Neural progenitor cell (in vitro differentiated cells): ENCODE measurements around the gene TMEM175. TPM values are rescaled to one million over a fixed set of nuclear protein-coding genes. Genes with fewer than 3 reads are reported as not detected.
A peak's percentile ranks its signal among the peaks of the same experiment; 100 is the strongest.
"Not testable (repeated sequence)": the region's sequence is repeated elsewhere in the genome, so short reads cannot be mapped to it uniquely, and the experiment has no call there.

Experiments
- DNase-seq: peaks from one replicate; pipeline ENCODE4 v3.0.0-alpha.2; 2016; ENCODE audit warnings: low spot score
- H2AFZ ChIP-seq: fragments of 200-600 bp; sonication (generic); replicated peaks from 2 replicates; pipeline ENCODE4 v1.6.1; 2016; ENCODE audit warnings: antibody characterized with exemption
- H3F3A ChIP-seq: fragments of 200-600 bp; sonication (generic); 2 replicates; pipeline ENCODE4 v1.6.1; 2016; ENCODE audit warnings: antibody characterized with exemption, low read depth
- H3K27ac ChIP-seq: fragments of 200-600 bp; sonication (generic); 2 replicates; pipeline ENCODE4 v1.5.1; 2016; ENCODE audit warnings: mild to moderate bottlenecking
- H3K27me3 ChIP-seq: fragments of 200-600 bp; sonication (generic); 2 replicates; pipeline ENCODE4 v1.6.1; 2016; ENCODE audit warnings: mild to moderate bottlenecking, moderate library complexity
- H3K36me3 ChIP-seq: fragments of 200-600 bp; sonication (generic); 2 replicates; pipeline ENCODE4 v1.5.1; 2016
- H3K4me1 ChIP-seq: fragments of 200-600 bp; sonication (generic); 2 replicates; pipeline ENCODE4 v1.6.1; 2016; ENCODE audit warnings: mixed run types
- H3K4me2 ChIP-seq: fragments of 200-600 bp; sonication (generic); 2 replicates; pipeline ENCODE4 v1.6.1; 2016
- H3K4me3 ChIP-seq: fragments of 200-600 bp; sonication (generic); 2 replicates; pipeline ENCODE4 v1.5.1; 2016
- H3K79me2 ChIP-seq: fragments of 200-600 bp; sonication (generic); 2 replicates; pipeline ENCODE4 v1.6.1; 2016; ENCODE audit warnings: low read depth
- H3K9ac ChIP-seq: fragments of 200-600 bp; sonication (generic); 2 replicates; pipeline ENCODE4 v1.6.1; 2016
- H3K9me3 ChIP-seq: fragments of 200-600 bp; sonication (generic); 2 replicates; pipeline ENCODE4 v1.5.1; 2016; ENCODE audit warnings: low read depth
- H4K20me1 ChIP-seq: fragments of 200-600 bp; sonication (generic); 2 replicates; pipeline ENCODE4 v1.6.1; 2016; ENCODE audit warnings: low read depth
- H3K27ac Mint-ChIP-seq: 3 replicates; pipeline ENCODE4 v1.8.0; 2021; ENCODE audit warnings: mixed read lengths
- H3K27me3 Mint-ChIP-seq: 2 replicates; pipeline ENCODE4 v1.8.0; 2022; ENCODE audit warnings: low read depth, mild to moderate bottlenecking, inconsistent platforms, moderate library complexity, mixed read lengths; ENCODE audit not compliant: insufficient read depth
- H3K36me3 Mint-ChIP-seq: 3 replicates; pipeline ENCODE4 v1.8.0; 2021; ENCODE audit warnings: mixed read lengths
- H3K4me1 Mint-ChIP-seq: 3 replicates; pipeline ENCODE4 v1.8.0; 2021; ENCODE audit warnings: mixed read lengths
- H3K4me3 Mint-ChIP-seq: 3 replicates; pipeline ENCODE4 v1.8.0; 2021; ENCODE audit warnings: mild to moderate bottlenecking, moderate library complexity, mixed read lengths
- H3K9me3 Mint-ChIP-seq: 3 replicates; pipeline ENCODE4 v1.8.0; 2020; ENCODE audit warnings: mixed read lengths
- CTCF ChIP-seq: fragments of 200-600 bp; sonication (generic); IDR thresholded peaks from 2 replicates; pipeline ENCODE4 v1.5.1; 2017; ENCODE audit warnings: antibody characterized with exemption, mild to moderate bottlenecking
- EZH2 ChIP-seq: fragments of 200-600 bp; sonication (generic); IDR thresholded peaks from 2 replicates; pipeline ENCODE4 v1.6.1; 2017; ENCODE audit warnings: antibody characterized with exemption, mild to moderate bottlenecking, moderate library complexity
- EZH2phosphoT487 ChIP-seq: fragments of 200-600 bp; sonication (generic); IDR thresholded peaks from 2 replicates; pipeline ENCODE4 v1.6.1; 2017; ENCODE audit warnings: antibody characterized with exemption
- total RNA-seq: library from RNA; depleted of rRNA; stranded (reverse); fragments of >200 nt; gene quantifications from 2 replicates; pipeline ENCODE4 v1.2.3, GENCODE V29; 2015; ENCODE audit warnings: low replicate concordance

TMEM175 gene
- total RNA-seq, 1 donor from 2014 or later, result 4.4 TPM

DNA sequence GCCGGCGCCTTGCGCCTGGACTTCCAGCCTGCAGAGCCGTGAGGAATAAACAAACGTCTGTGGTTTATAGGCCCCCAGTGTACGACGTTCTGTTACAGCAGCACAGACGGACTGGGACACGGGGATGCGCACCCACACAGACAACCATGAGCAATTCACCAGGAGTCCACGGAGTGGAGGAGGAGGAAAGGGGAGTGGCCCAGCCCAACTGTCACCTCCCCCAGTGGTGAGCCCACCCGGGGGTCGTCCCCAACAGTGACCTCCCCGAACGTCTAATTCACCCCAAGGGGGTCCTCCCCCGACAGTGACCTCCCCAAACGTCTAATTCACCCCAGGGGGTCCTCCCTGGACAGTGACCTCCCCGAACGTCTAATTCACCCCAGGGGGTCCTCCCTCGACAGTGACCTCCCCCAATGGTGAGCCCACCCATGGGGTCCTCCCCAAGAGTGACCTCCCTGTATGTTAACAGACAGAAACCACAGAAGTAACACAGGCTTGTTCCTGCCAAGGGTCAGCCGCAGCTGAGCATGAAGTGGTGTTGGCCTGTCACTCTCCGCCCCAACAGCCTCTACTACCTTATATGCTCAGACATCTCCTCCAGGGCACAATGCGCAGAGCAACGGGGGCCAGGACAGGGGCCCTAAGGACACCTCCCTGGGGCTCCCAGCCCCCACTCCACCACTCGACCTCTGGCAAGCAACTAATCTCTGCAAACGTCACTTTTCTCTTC is 6.3 kb upstream of the TMEM175 start:
- Histone ChIP-seq H3K9ac (no peak overlapping the region), H3K4me2 (no peak overlapping the region), H3K4me1 (no peaks in the 10 kb centered on the region), H3K9me3 (no peaks in the 10 kb centered on the region), H3K27ac (no peak overlapping the region), H4K20me1 (peaks cover 44% of the 10 kb centered on the region), H3K27me3 (no peaks in the 10 kb centered on the region), H3K79me2 (peaks cover 77% of the 10 kb centered on the region), H3K4me3 (no peak overlapping the region), H3K36me3 (no peaks in the 10 kb centered on the region), H2AFZ (no peak overlapping the region), H3F3A (no peaks in the 10 kb centered on the region)
- TF ChIP-seq EZH2 (no peak), CTCF (no peak), EZH2phosphoT487 (no peak)
- peaks cover 16% of the 10 kb centered on the region for H3K4me1 Mint-ChIP-seq
- no peak overlapping the region for H3K4me3 Mint-ChIP-seq
- no peak for DNase-seq
- H3K36me3 Mint-ChIP-seq, result peaks cover 8% of the 10 kb centered on the region
- no peak overlapping the region for H3K27ac Mint-ChIP-seq
- H3K27me3 Mint-ChIP-seq, result peaks cover 6% of the 10 kb centered on the region
- H3K9me3 Mint-ChIP-seq, result no peaks in the 10 kb centered on the region

- peaks cover 8% of the 10 kb centered on the region for H3K27me3 Mint-ChIP-seq
- Histone ChIP-seq H3F3A (no peaks in the 10 kb centered on the region), H3K4me1 (no peaks in the 10 kb centered on the region), H3K4me3 (no peak overlapping the region), H3K27me3 (no peaks in the 10 kb centered on the region), H3K79me2 (peaks cover 77% of the 10 kb centered on the region), H3K4me2 (no peak overlapping the region), H4K20me1 (peaks cover 50% of the 10 kb centered on the region), H3K36me3 (no peaks in the 10 kb centered on the region), H3K27ac (no peak overlapping the region), H2AFZ (no peak overlapping the region), H3K9me3 (no peaks in the 10 kb centered on the region), H3K9ac (no peak overlapping the region)
- H3K4me3 Mint-ChIP-seq, result no peak overlapping the region
- peak; percentile 72 for DNase-seq
- H3K27ac Mint-ChIP-seq, result no peak overlapping the region
- H3K36me3 Mint-ChIP-seq, result peaks cover 5% of the 10 kb centered on the region
- no peaks in the 10 kb centered on the region for H3K9me3 Mint-ChIP-seq
- TF ChIP-seq CTCF (peak; percentile 63), EZH2 (no peak)
- H3K4me1 Mint-ChIP-seq, result peaks cover 22% of the 10 kb centered on the region
These were observed 5.7 kb upstream of the TMEM175 start for GRCh38 chr4:926538-926937.

DNA sequence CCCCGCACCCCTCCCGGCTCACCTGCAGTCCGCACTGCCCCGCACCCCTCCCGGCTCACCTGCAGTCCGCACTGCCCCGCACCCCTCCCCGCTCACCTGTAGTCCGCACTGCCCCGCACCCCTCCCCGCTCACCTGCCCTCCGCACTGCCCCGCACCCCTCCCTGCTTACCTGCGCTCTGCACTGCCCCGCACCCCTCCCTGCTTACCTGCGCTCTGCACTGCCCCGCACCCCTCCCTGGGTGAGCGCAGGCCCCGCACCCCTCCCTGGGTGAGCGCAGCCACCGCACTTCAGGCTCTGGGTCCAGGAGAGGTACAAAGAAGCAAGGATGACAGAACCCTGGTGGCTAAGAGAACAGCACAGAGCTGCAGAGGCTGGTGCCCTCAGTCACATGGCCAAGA is 4.7 kb upstream of the TMEM175 start:
- H3K4me3 ChIP-seq, DNase-seq, H3K9me3 Mint-ChIP-seq, H3K36me3 Mint-ChIP-seq, H3K36me3 ChIP-seq, H3K27me3 ChIP-seq, H3K27ac ChIP-seq, H3K9ac ChIP-seq, H3K4me2 ChIP-seq, H3F3A ChIP-seq, H3K4me1 ChIP-seq, H3K4me3 Mint-ChIP-seq, H3K27ac Mint-ChIP-seq, H2AFZ ChIP-seq, H3K9me3 ChIP-seq: not testable (repeated sequence)
- Histone ChIP-seq H3K79me2 (peaks cover 73% of the 10 kb centered on the region), H4K20me1 (peaks cover 50% of the 10 kb centered on the region)
- peaks cover 10% of the 10 kb centered on the region for H3K27me3 Mint-ChIP-seq
- peaks cover 22% of the 10 kb centered on the region for H3K4me1 Mint-ChIP-seq

DNA sequence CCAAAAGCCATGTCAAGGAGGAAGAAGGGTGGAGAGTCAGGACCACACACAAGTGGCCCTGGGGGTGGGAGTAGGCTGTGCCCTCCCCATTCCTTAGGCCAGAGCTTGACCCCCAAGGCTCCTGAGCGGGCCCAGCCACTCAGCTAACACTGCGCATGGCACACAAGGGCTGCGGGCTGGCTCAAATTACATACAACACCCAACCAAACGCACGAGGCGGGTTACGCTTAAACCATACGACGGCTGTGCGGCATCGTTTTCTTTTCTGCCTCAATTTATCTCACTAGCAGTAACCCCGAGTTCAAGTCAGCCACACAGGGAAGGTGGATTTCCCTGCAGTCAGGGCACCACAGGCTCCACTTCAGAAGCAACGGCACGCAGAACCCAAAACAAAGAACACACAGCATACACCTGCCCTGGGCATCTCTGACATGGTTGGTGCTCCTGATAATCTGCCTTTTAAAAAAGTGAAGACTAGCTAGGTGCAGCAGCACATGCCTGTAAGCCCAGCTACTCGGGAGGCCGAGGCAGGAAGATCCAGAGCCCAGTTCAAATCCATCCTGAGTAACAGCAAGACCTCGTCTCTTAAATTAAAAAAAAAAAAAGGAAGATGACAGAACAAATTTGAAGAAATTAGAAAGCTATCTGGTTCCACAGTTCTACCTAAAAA is 3.0 kb upstream of the TMEM175 start:
- Histone ChIP-seq H3K36me3 (no peaks in the 10 kb centered on the region), H3K9me3 (no peaks in the 10 kb centered on the region), H4K20me1 (peaks cover 50% of the 10 kb centered on the region), H2AFZ (no peak overlapping the region), H3K79me2 (peaks cover 56% of the 10 kb centered on the region), H3K4me2 (no peak overlapping the region), H3K27ac (no peak overlapping the region), H3K27me3 (no peaks in the 10 kb centered on the region), H3K4me3 (no peak overlapping the region), H3K4me1 (no peaks in the 10 kb centered on the region), H3F3A (peaks cover 10% of the 10 kb centered on the region), H3K9ac (no peak overlapping the region)
- Mint-ChIP-seq H3K27ac (no peak overlapping the region), H3K4me1 (peaks cover 26% of the 10 kb centered on the region), H3K27me3 (peaks cover 11% of the 10 kb centered on the region), H3K4me3 (no peak overlapping the region), H3K9me3 (no peaks in the 10 kb centered on the region), H3K36me3 (no peaks in the 10 kb centered on the region)
- no peak for DNase-seq
- TF ChIP-seq EZH2 (no peak), EZH2phosphoT487 (no peak)
